Measurements from ENCODE around the gene CKAP2L.
"Not testable (repeated sequence)": the region's sequence is repeated elsewhere in the genome, so short reads cannot be mapped to it uniquely, and the experiment has no call there.

Gene CKAP2L

DNA sequence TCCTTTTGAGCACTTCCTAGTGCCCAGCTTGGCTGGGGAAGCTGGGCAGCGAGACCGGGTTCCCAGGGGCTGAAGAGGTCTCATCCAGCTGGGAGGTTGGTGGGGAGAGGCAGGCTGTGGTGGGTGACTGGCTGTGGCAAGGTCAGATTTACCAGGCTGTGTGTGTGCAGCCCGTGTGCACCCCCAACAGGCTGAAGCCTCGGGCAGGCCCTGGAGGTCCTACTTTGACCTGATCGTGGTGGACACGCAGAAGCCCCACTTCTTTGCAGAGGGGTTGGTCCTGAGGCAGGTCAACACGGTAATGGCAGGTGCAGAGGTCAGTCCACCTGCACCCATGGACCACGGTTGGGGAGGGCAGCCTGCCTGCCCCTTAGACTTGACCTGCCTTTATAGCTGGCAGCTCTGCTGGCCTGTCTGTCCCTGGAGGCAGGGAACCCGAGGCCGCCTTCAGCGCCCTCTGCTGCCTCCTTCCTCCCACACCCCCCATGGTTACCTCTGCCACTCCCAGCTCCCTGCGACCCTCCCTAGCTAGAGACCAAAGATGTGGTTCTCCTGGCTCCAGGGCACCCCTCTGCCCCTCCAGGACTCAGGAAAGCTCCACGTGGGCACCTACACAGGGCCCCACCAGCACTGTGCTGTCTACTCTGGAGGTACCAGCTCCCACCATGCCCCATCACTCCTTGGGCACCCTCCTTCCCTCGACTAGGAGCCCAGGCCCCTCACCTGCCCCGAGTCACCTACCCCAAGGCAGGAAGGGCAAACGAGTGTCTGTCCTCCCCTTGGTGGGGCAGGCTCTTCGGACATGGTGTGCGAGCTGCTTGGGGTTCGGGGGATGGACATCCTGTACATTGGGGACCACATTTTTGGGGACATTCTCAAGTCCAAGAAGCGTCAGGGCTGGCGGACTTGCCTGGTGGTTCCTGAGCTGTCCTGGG lies 39.6 kb downstream of the CKAP2L start:
- no peak for DNase-seq

DNA sequence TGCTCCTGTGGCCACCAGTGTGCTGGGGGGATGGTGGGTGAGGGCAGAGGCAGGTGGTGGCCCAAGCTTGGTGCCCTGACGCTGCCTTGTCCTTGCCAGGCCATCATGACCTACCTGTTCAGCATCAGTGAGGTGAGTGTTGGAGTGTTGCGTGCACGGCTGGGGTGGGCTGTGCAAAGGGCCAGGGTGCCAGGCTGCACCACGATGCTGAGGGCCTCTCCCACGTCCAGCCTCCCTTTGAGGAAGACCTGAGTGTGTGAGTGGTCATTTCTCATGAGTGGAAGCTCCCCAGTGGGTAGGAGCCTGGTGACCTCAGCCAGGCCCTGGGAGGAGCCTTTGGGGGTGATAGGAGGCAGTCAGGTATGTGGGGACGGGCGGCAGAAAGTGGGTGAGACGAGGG lies 40.4 kb downstream of the CKAP2L start:
- DNase-seq, result no peak

DNA sequence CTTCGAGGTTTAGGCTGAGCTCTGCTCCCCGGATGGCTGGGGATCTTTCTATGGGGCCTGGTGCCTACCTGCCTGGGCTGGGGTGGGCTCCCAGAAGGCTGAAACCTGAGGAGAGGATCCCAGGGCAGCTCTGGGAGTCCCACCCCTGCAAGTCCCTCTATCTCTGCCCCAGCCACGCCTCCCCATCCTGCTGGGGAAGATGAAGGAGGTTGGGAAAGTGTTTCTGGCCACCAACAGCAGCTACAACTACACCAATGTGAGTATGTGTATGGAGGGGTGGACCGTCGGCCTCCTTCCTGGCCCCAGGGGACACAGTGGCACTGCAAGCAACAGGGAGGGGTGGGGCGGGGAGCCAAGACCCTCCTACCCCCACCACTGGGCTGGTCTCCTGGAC lies 40.9 kb downstream of the CKAP2L start:
- no peak for DNase-seq

DNA sequence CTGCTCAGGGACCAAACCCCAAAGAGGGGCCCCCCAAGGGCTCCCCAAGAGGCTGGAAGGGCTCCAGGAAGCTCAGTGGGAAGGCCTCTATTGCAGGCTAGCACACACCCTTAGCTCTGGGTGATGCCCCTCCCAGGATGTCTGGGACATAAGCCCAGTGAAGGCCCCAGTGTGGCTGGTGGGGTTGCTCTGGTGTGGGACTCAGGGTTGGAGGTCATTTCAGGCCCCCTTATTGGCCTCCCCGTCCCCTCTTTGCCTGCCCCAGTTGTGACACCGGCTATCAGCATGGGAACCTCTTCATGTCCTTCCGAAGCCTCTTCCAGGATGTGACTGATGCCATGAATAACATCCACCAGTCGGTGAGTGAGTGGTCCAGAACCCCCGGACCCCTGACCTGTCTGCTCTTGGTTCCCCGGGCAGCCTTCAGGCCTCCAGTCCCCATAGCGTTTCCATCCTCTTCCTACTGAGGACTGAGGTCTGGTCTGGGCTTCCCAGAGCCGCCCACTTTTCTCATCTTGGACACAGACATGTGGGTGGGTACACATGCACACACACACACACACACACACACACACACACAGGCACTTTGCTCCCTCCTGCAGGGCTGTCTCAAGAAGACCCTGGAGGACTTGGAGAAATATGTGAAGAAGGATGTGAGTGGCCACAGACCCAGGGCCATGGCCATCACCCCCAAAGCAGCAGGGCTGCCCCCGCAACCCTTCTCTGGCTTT lies 41.4 kb downstream of the CKAP2L start:
- no peak for DNase-seq

DNA sequence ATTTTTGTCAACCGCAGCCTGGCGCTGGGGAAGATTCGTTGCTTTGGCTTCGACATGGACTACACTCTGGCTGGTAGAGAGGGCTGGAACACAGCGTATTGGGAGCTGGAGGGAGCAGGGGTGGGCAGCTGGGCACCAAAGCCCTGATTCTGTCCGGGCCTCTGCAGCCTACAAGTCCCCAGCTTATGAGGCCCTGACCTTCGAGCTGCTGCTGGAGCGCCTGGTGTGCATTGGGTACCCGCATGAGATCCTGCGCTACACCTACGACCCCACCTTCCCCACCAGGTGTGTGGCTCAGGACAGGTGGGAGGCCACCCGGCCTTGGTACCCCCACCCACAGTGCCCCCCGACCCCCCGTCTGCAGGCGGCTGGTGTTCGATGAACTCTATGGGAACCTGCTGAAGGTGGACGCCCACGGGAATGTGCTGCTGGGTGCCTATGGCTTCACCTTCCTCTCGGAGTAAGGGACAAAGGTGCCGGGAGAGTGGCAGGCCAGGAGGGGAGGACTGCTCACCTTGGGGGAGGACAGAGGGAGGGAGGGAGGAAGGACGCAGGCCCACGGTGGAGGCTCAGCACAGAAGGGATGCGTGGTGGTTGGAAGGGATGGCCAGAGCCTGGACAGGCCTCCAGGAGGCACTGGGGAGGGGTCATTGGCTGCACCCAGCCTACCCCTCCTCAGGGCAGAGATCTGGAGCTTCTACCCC lies 42.4 kb downstream of the CKAP2L start:
- no peak for DNase-seq

DNA sequence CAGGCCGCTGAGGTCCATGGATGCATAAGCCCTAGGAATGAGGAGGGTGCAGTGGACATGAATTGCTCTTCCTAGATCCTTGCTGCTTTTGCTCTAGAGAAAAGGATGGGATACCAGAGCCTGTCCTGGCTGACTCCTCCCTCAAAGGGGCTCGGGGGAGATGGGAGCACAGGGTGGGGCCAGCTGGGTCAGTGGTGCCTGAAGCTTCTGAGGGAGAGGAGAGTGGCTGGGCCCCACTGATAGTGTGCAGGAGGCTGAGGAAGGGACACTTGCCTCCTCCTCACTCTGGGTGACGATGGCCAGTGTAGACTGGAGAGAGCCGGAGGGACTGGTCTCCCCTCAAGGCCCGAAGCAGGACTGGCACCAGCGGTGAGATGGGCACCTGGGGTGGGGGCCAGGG lies 43.6 kb downstream of the CKAP2L start, which contains the start of gene NT5DC4:
Gene NT5DC4, plus strand, starts transcription at position 236 of the 400 bp plus-strand sequence. Its CDS starts 60 bp downstream, at position 296.
- no peak for DNase-seq

DNA sequence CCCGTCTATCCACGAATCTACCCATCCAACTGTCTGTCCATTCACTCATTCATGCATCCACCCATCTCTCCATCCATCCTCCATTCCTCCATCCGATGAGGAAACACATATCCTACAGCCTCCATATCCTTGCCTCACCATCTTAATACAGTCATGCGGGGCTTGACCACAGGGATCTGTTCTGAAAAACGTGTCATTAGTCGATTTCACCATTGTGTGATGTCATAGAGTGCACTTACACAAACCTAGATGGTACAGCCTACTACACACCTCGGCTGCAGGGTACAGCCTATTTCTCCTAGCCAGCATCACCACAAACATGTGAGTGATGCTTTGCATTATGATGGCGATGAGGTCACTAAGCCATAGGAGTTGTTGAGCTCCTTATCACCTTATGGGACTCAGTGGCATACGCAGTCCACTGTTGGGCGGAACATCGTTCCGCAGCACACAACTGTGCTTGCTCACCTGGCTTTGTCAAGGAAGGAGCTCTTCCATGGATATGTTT lies 45.5 kb downstream of the CKAP2L start:
- DNase-seq, result no peak

DNA sequence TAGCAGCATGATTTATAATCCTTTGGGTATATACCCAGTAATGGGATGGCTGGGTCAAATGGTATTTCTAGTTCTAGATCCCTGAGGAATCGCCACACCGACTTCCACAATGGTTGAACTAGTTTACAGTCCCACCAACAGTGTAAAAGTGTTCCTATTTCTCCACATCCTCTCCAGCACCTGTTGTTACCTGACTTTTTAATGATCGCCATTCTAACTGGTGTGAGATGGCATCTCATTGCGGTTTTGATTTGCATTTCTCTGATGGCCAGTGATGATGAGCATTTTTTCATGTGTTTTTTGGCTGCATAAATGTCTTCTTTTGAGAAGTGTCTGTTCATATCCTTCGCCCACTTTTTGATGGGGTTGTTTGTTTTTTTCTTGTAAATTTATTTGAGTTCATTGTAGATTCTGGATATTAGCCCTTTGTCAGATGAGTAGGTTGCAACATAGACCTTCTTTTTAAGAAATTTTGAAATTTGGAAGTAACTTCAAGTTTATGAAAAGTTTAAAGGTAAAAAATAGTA lies 47.5 kb downstream of the CKAP2L start:
- not testable (repeated sequence) for DNase-seq

DNA sequence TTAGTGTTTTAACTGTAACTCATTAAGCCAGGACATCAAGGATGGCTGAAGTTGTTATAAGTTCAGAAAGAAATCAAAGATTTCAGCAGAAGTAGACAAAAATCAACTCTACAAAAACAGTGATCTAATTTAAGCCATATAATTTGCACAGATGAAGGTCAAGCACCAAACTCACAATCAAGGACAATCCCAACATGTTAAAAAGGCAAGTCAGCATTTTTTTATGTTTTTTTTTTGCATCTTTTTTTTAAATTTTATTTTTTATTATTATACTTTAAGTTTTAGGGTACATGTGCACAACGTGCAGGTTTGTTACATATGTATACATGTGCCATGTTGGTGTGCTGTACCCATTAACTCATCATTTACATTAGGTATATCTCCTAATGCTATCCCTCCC lies 48.3 kb downstream of the CKAP2L start:
- not testable (repeated sequence) for DNase-seq

DNA sequence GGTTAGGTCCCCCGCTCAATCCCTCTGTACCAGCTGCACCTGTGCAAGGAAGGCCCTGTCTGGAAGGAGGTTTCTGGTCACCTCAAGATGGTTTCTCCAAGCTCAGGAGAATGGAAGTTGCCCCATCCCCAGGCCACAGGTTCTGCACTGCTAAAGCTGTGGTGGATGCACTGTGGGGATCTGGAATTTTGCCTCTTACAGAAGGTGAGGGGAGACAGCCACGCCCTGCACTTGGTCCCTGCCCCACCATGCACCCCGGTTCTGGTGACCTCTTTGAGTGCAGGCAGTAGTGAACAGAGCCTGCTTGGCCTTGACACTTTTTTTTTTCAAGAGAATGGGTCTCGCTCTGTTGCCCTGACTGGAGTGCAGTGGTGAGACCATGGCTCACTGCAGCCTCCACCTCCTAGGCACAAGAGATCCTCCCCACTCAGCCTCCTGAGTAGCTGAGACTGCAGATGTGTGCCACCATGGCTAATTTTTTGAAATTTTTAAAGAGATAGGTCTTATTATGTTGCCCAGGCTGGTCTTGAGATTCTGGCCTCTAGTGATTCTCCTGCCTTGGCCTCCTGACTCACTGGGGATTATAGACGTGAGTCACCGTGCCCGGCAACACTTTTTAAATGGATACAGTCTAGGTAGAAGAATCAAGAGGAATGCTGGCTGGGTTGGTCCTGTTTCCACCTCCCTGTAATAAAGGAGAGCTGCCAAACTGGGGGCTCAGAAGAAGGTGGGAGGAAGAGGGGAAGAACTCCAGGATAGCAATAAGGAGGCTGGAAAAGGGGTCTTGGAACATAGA lies 49.4 kb downstream of the CKAP2L start:
- no peak for DNase-seq

DNA sequence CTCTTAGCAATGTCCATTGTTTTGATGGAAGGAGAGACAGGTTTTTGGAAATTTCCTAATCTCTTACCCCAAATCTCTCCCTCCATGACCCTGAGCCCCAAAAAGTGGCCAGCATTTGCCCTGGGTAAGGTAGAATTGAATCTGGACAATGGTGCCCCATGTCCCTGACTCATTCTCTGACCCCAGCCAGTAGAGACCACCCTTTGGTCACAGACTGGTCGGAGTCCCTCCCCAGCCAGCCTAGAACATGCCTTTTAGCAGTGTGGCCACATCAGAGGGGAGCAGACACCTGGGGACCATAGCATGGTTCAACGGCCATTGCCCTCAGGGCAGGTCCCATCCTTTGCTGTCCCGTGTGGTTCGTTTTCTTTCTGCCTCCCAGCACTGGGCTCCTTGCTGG lies 50.1 kb downstream of the CKAP2L start:
- DNase-seq, result no peak

DNA sequence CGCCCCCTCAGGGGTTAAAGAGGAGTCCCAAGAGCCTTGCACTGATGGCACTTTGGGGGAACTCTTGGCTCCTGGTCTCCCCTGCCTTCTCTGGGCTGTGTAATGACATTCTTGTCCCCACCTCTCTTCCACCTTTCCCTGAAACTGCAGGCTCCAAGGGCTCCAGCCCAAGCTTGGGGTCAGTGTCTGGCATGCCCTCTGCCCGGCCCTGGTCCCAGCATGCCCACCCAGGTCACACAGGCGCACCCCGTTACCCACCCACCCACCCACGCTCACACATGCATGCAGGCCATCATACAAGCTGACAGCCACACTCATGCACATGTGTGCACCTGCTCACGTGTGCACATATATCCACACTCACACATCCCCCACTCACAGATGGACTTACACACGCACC lies 50.5 kb downstream of the CKAP2L start:
- no peak for DNase-seq

DNA sequence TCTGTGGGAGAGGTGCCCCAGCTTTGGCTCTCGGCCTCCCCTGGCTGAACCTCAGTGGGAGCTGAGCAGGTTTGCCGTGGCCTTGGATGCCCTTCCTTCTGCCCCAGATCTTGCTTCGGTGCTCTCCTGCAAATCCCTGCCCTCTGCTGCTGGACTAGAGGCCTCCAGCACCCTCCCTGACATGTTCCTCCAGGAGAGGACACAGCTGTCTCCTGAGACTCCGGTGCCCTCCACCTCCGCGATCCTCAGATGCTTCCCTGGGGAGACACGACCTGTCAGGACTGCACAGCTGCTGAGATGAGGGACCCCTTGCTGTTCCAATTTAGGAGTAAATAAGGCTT lies 50.9 kb downstream of the CKAP2L start:
- DNase-seq, result no peak

DNA sequence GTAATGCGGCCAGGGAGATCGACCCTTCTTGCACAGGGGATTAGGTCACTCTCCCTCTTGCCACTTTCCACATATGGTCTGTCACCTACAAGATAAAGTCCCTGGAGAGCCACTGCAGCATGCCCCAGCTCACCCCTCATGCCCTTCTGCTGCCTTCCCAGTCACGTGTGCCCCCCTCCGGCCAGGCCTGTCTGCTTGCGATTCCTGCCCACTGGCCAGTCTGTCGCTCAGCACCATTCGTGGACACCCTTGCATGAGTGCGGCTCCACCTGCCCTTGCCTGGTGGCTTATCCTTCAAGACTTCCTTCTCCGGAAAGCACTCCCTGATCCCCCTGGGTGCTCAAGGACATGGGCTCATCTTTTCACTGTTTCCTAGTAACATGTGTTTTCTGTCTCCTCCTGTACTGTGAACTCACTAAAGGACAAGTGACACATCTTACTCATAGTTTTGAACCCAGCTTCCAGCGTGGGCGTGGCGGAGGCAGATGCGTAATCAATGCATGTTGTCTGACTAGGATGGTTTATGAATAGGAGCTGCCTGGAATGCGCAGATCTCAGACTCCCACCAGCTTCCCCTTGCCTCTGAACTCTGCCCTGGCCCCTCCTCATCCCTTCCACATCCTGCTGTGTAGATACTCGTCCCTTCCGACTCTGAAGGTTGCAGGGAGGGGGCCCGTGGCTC lies 51.4 kb downstream of the CKAP2L start:
- DNase-seq, result peak; percentile 70 to 81

DNA sequence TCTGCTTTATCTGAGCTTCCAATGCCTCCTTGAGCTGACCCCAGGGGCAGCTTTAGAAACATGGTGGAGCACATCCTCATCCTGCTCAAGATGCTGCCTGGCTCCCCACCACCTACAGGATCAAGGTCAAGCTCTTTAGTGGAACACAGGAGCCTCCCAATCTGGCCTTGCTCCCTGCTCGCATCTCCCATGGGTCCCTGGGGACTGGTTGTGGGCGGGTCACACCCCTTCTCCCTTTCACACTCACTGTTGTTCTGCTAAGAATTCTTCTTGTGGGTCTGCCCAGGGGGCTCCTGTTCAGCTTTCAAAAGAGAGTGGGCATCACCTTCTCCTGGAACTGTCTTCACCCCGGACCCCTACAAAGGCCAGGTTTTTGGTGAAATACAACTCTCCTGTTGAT lies 51.9 kb downstream of the CKAP2L start:
- DNase-seq, result no peak

DNA sequence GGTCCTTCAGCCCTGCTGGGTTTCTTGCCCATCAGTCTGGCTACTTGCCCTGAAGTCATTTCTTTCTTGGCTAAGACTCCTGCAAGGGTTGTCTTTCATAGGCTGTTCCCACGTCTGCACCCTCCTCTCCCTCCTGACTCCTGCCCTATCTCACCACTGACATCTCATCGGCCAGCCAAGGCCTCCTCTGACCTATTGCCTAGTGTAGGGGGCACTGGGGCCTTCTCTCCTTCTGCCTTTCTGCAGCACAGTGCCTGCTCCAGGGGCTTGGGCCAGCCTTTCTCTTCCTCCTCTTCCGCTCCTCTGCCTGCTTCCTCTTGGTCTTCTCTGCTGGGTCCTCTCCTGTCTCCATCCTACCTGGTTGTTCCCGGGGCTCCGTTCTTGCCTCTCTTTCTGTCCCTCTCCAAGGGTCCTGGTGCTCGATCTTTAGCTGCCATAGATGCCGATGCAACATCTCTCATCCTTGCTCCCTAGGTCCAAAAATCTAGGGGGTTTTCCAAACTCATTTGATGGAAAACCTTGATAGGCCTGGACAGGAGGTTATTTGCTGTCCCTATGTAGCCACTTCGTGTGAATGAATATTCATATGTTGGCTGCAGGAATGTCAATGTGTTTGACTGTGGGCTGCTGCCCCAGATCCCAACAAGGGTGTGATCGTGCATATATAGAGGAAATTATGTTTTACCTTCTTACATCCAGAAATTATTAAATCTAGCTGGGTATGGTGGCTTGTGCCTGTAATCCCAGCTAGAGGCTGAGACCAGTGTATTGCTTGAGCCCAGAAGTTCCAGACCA lies 53.3 kb downstream of the CKAP2L start:
- no peak for DNase-seq

DNA sequence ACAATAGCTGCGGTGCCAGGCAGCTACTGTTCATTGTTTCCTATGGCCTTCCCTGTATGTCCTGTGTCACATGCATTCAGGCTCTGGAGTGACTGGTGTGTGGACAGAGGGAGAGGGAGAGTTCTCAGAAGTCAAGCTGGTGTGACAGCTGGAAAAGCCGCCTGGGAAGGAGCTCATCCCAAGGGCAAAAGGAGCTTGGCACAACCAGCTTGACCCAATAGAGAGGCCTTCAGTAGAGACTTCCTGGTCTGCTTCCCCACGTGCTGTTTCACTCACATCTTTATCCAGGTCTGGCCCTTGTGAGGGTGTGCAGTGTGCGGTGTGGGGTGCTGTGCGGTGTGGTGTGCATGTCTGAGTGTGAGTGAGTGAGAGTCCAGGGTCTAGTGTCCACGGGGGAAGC lies 54.7 kb downstream of the CKAP2L start:
- no peak for DNase-seq

DNA sequence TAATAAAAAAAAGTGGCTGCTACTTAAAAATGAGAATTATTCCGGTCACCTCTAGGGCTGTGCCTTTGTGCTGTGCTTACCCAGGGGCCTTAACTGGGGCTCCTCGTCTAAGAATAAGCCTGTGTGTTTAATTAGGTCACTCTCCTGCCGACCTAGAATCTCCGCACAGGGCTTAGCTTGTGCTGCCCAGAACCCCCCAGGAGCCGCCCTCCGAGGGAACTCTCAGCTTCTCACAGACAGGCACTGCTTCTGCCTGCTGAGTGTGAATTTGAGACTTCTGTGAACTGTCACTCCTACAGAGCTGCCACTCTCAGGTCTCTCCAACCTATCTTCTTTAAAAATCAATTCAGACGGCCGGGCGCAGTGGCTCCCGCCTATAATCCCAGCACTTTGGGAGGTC lies 55.4 kb downstream of the CKAP2L start:
- no peak for DNase-seq

DNA sequence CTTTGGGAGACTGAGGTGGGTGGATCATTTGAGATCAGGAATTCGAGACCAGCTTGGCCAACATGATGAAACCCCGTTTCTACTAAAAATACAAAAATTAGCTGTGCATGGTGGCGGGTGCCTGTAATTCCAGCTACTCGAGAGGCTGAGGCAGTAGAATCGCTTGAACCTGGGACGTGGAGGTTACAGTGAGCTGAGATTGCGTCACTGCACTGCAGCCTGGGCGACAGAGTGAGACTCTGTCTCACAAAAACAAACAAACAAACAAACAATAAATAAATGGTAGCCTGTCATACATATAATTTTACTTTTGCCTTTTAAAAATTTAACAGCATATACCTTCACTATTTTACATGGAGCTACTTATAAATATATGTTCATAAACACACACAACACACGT lies 57.5 kb downstream of the CKAP2L start:
- DNase-seq, result not testable (repeated sequence)

DNA sequence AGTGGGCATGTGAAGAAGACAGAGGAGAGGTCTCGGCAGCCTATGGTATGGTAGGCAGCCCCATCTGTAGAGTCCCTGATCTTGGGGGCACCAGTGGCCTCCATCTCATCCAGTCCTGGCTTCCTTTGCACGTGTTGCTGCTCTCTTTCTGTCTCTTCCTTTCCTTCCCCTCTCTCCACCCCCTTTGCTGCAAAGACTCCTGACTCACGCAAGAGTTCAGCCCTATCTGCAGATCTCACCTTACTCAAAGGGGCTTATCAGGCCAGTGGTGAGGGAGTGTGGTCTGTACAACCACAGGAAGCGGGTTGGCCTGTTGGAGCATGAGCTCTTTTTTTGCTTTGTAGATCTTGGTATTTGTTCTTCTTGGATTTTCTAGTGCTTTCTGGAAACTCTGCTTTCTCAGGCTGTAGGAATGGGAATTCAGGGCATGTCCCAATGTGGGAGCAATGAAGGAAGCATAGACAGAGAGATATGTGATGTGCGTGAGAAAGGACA lies 58.2 kb downstream of the CKAP2L start:
- DNase-seq, result peak; percentile 45 to 66

DNA sequence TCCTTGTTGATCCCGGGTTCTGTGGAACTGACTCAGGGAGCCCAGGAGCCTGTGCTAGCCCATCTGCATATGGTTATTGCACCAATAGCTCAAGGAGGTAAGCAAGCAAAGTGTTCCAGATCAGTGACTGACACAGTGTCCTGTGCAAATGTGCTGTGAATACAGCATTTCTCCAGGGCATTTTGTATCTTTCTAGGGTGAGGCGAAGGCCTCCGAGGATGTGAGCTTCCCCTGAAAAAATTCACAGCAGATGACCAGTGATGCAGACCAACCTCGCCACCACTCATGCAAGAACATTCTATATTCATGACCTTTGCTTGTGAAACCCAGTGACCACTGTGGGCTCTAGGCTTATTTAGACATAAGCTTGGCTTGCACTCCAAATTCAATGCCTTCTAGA lies 58.8 kb downstream of the CKAP2L start:
- no peak for DNase-seq

All from activated CD4-positive, alpha-beta T cell treated with anti-CD3 and anti-CD28 coated beads, Interleukin-2, amount 50 U/mL, for 48 hours (primary cell).